HL-60/S4 (cell line): ENCODE measurements around the gene LRP5.
"Not testable (repeated sequence)": the region's sequence is repeated elsewhere in the genome, so short reads cannot be mapped to it uniquely, and the experiment has no call there.

ENCODE experiments used
- in situ Hi-C: fragments of 300-500 bp; cut with MboI; formaldehyde crosslinking; loops from 2 replicates; pipeline ENCODE4 v1.14.3; 2022; ENCODE audit warnings: low sequenced_read_pairs

The LRP5 gene

DNA sequence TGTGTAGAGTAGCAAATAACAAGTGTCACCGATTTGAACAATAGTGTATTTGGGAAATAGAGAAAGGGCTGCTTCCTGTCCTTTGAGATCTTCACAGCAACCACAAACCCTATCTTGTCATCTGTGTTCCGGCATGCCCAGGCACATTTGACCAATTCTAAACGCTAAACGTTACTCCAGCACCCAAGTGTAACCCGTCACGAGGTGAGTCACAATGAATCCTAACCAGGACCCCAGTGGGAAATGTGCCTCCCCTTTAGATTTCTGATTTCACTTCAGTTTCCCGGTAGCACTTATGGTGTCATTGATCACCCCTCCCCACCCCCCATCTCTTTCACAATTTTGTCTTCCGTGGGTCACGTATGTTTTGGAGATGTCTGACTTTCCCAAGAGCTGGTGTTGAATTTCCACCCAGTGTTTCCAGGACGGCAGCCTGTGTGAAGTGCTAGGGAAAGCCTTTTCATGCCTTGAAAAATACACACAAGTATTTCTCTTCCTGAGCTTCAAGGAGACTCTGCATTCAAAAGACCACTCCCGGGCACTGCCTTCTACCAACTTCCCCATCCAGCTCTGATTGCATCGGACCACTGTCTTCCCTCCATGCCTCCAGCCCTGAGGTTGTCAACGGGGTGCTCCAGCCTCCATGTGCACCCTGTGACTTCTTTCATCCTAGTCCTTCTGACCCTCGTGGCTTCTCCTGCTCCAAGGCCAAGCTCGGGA, 30.1 kb upstream of the LRP5 start:
- in situ Hi-C loops: no loop called here

- in situ Hi-C loops: no loop called here
These were observed 29.5 kb upstream of the LRP5 start for GRCh38 chr11:68282861-68283230.

DNA sequence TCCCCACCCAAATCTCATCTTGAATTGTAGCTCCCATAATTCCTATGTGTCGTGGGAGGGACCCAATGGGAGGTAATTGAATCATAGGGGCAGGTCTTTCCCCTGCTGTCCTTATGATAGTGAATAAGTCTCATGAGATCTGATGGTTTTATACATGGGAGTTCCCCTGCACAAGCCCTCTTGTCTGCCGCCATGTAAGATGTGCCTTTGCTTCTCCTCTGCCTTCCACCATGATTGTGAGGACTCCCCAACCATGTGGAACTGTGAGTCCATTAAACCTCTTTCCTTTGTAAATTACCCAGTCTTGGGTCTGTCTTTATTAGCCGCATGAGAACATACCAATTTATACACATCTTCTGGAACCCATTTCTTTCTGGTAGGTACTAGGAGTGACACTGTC, 27.8 kb upstream of the LRP5 start:
- in situ Hi-C loops: not testable (repeated sequence)

GRCh38 chr11:68287419-68287818, 25.0 kb upstream of the LRP5 start:
- in situ Hi-C loops: no loop called here

DNA sequence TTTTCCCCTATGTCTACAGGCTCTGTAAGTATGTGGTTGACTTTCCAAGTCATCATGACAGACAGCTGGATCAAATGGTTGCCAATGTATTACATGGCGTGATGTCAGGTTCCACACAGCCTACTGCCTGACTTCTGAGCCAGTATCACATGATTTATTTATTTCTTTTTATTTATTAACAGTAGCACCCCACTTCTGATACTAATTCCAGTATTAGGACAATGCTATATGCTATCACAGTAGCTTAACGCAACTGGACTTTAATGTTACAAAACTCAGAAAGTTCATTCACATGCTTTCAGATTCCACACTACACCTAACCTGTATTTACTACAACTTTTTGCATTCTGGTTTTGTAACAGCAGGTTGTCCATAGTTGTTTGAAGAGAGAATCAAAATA, 22.9 kb upstream of the LRP5 start:
- in situ Hi-C loops: no loop called here

GRCh38 chr11:68293708-68294107, 18.7 kb upstream of the LRP5 start:
- in situ Hi-C loops: no loop called here

DNA sequence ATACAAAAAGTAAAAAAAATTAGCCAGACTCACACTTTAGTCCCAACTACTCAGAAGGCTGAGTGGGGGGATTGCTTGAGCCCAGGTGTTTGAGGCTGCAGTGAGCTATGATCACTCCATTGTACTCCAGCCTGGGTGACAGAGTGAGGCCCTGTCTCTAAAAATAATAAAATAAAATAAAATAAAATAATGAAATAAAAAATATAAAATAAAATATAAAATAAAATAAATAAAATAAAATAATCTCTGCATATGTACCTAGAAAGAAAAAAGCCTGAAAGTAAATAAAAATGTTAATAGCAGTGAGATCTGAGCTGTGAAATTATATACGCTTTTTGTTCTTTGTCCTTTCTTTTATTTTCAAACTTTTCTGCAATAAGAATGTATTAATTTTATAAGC, 17.1 kb upstream of the LRP5 start:
- in situ Hi-C loops: loop anchor here (5.0 kb wide), 1 partner anchor 38 kb away; no protein-coding TSS in a partner anchor

DNA sequence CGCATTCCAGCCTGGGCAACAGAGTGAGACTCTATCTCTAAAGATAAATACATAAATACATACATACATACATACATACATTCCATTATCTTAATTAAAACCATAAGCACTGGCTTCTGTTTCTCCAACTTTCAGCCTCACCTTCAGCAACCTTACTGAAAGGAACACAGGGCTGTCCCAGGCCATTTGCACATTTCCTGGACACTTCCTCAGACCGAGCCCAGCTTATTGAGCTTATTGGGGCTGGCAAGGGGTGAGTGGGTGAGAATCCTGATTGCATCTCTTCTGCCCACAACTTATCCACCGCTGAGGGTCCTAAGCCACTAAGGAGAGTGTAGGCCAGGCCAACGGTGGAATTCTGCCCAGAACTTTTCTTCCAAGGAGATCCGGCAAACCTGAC, 16.5 kb upstream of the LRP5 start:
- in situ Hi-C loops: loop anchor here (5.0 kb wide), 1 partner anchor 39 kb away; no protein-coding TSS in a partner anchor

DNA sequence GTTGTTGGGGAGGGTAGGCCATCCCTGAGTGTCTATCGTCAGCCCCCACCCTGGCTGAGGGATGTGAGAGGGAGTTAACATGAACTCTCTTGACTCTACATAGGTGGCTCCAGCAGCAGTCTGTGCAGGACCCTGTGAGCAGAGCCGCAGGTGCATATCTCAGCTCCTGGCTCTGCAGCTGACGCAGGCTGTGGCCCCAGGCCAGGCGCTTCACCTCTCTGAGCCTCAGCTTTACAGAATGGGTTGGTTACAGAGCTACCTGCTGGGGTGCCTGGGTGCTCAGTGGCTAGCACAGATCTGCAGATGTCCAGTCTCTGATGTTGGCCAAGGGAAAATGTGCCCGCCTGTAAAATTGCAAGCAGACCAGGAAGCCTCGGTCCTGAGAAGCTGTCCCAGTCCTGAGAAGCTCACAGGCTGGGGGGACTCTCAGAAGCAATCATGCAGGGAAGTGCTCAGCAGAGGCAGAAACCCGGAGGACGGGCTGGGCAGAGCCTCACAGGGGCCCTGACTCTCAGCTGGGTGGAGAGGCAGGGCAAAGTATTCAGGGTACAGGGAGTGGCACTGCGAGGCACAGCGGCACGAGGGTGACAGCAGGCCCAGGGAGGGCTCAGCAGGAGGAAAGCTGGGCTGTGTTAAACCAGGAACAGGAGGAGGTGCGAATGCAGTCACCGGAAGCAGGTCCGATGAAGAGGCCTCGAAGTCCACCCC, 15.9 kb upstream of the LRP5 start:
- in situ Hi-C loops: loop anchor here (5.0 kb wide), 1 partner anchor 39 kb away; no protein-coding TSS in a partner anchor

DNA sequence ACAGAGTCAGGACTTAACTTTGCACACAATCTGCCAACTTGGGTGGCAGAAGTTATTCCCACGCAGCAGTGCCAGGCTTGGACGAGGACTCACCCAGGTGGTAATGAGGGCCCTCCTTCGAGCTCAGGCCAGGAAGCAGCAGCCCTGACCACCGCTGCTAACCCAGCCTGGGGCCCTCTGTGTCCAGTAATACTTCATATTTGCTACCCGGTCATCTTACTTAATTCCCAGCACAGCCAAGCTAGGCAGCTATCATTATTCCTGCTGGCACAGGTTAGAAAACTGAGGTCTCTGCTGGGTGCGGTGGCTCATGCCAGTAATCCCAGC, 15.4 kb upstream of the LRP5 start:
- in situ Hi-C loops: loop anchor here (5.0 kb wide), 1 partner anchor 40 kb away; no protein-coding TSS in a partner anchor

GRCh38 chr11:68297494-68297811, 14.9 kb upstream of the LRP5 start:
- in situ Hi-C loops: loop anchor here (5.0 kb wide), 1 partner anchor 40 kb away; no protein-coding TSS in a partner anchor

- in situ Hi-C loops: loop anchor here (5.0 kb wide), 1 partner anchor 41 kb away; no protein-coding TSS in a partner anchor
These were observed 14.4 kb upstream of the LRP5 start for GRCh38 chr11:68297812-68298658.

- in situ Hi-C loops: loop anchor here (5.0 kb wide), 1 partner anchor 42 kb away; no protein-coding TSS in a partner anchor
These were observed 13.5 kb upstream of the LRP5 start for GRCh38 chr11:68298659-68299516.

DNA sequence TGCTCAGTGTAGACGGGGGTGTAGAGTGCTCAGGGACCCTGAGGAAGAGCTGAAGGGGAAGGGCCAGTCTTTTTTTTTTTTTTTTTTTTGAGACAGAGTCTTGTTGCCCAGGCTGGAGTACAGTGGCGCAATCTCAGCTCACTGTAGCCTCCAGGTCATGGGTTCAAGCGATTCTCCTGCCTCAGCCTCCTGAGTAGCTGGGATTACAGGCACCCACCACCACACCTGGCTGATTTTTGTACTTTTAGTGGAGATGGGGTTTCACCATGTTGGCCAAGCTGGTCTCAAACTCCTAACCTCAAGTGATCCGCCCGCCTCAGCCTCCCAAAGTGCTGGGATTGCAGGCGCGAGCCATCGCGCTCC, 12.9 kb upstream of the LRP5 start:
- in situ Hi-C loops: loop anchor here (5.0 kb wide), 1 partner anchor 42 kb away; no protein-coding TSS in a partner anchor

GRCh38 chr11:68300076-68300830, 12.1 kb upstream of the LRP5 start:
- in situ Hi-C loops: no loop called here

- in situ Hi-C loops: no loop called here
These were observed 10.1 kb upstream of the LRP5 start for GRCh38 chr11:68302256-68302655.

DNA sequence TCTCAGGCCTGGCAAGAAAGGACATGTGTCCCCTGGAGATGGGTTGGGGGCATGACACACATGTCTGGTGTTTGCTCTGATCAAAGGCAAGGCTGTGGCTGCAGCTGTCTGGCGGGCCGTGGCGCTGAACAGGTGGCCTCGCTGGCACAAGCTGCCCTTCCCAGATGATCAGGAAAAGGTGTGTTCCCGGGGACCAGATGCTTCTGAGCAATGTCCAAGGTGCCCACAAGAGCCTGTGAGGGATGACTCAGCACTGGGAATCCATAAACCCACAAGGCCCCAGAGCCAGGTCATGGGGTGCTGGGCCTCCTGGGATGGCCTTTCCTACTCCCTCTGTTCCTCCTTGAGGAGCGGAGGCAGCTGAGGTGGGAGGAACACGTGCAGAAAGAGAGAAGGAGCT, 9.7 kb upstream of the LRP5 start:
- in situ Hi-C loops: no loop called here

- in situ Hi-C loops: no loop called here
These were observed 9.3 kb upstream of the LRP5 start for GRCh38 chr11:68303083-68303482.

- in situ Hi-C loops: no loop called here
These were observed 8.2 kb upstream of the LRP5 start for GRCh38 chr11:68303982-68304780.
